Left ventricle myocardium inferior (tissue), 1 donor: ENCODE measurements around the gene MEF2A. TPM values are rescaled to one million over a fixed set of nuclear protein-coding genes. Genes with fewer than 3 reads are reported as not detected.
A peak's percentile ranks its signal among the peaks of the same experiment; 100 is the strongest.

Experiments used
- DNase-seq: peaks from one replicate; pipeline ENCODE4 v3.0.0-alpha.2; 2020
- H3K27ac ChIP-seq: fragments of 200-600 bp; replicated peaks from 2 replicates; pipeline ENCODE4 v1.8.0; 2021
- H3K27me3 ChIP-seq: fragments of 200-600 bp; 2 replicates; pipeline ENCODE4 v1.8.0; 2021; ENCODE audit warnings: low read depth
- H3K36me3 ChIP-seq: fragments of 200-600 bp; 2 replicates; pipeline ENCODE4 v1.8.0; 2021
- H3K4me1 ChIP-seq: fragments of 200-600 bp; 2 replicates; pipeline ENCODE4 v1.8.0; 2021
- H3K4me3 ChIP-seq: fragments of 200-600 bp; 2 replicates; pipeline ENCODE4 v1.8.0; 2021; ENCODE audit warnings: mild to moderate bottlenecking, moderate library complexity
- H3K9me3 ChIP-seq: fragments of 200-600 bp; replicated peaks from 2 replicates; pipeline ENCODE4 v1.8.0; 2021
- intact Hi-C: fragments of 100-400 bp; cut with micrococcal nuclease; formaldehyde crosslinking; loops from one replicate; pipeline ENCODE4 v1.11.0; 2022
- total RNA-seq: library from RNA; stranded (reverse); fragmentation: NEBNext Ultra II Directional; extraction: Animal tissue kit (Norgen Biotek cat#: 25700); gene quantifications from one replicate; pipeline ENCODE4 v1.2.1, GENCODE V29; 2021
- TF ChIP-seq, protein P1 (sequence below): fragments of 200-600 bp; IDR thresholded peaks from 2 replicates; pipeline ENCODE4 v1.8.0; 2021; ENCODE audit warnings: antibody characterized with exemption, mild to moderate bottlenecking, borderline replicate concordance
- donor health status: DM: no; HTN: yes; CAD: no; lungs with severe emphysema.

The MEF2A gene
- total RNA-seq, 1 donor from 2014 or later, result 152 TPM

DNA sequence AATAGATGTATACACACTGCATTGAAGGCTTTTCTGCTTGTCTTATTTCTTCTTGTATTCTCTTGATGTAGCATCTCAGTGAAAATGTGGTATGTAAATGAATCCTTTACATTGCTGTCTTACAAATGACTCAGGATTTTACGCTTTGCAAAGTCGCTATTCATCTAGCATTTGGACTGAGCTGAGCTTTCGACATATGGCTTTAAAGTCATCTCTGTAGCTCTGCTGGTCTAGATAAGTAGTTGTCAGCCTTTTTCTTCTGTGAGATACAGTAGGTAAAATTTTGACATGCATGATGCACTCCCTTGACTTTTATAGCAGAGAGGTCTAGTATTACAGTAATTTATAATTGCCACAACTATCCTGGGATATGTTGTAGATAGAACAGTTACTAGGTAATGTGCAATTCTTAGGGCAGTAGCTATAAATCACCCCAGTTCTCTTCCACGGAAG lies 16.8 kb downstream of the MEF2A start:
- no peak for DNase-seq
- peaks cover 30% of the 10 kb centered on the region for H3K9me3 ChIP-seq
- intact Hi-C loops, result no loop called here
- H3K4me3 ChIP-seq, result no peak overlapping the region
- no peak overlapping the region for H3K27ac ChIP-seq
- no peaks in the 10 kb centered on the region for H3K27me3 ChIP-seq
- H3K4me1 ChIP-seq, result peaks cover 63% of the 10 kb centered on the region
- peaks cover 7% of the 10 kb centered on the region for H3K36me3 ChIP-seq
- TF ChIP-seq, protein P1, sequence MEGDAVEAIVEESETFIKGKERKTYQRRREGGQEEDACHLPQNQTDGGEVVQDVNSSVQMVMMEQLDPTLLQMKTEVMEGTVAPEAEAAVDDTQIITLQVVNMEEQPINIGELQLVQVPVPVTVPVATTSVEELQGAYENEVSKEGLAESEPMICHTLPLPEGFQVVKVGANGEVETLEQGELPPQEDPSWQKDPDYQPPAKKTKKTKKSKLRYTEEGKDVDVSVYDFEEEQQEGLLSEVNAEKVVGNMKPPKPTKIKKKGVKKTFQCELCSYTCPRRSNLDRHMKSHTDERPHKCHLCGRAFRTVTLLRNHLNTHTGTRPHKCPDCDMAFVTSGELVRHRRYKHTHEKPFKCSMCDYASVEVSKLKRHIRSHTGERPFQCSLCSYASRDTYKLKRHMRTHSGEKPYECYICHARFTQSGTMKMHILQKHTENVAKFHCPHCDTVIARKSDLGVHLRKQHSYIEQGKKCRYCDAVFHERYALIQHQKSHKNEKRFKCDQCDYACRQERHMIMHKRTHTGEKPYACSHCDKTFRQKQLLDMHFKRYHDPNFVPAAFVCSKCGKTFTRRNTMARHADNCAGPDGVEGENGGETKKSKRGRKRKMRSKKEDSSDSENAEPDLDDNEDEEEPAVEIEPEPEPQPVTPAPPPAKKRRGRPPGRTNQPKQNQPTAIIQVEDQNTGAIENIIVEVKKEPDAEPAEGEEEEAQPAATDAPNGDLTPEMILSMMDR, result no peak

DNA sequence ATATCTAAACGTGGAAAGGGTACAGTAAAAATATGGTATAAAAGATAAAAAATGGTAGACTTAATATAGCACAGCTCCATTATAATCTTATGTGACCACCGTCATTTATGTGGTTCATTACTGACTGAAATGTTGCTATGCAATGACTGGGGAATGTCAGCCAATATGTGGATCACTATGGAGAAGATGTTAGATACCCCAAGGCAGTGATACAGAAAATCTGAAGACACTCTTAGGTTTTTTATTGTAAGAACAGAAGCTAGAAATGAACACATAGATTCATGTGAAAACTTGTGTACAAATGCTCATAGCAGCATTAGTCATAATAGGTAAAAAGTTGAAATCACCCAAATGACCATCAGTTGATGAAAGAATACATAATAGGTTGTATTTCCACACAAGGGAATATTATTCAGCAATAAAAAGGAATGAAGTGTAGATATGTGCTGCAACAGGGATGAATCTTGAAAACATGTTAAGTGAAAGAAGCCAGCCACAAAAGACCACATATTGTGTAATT lies 18.4 kb downstream of the MEF2A start:
- Histone ChIP-seq H3K27ac (no peak overlapping the region), H3K9me3 (peaks cover 35% of the 10 kb centered on the region), H3K4me1 (peaks cover 52% of the 10 kb centered on the region), H3K27me3 (no peaks in the 10 kb centered on the region), H3K4me3 (no peak overlapping the region), H3K36me3 (peaks cover 7% of the 10 kb centered on the region)
- no peak for DNase-seq
- TF ChIP-seq, protein P1, result no peak
- intact Hi-C loops, result no loop called here

DNA sequence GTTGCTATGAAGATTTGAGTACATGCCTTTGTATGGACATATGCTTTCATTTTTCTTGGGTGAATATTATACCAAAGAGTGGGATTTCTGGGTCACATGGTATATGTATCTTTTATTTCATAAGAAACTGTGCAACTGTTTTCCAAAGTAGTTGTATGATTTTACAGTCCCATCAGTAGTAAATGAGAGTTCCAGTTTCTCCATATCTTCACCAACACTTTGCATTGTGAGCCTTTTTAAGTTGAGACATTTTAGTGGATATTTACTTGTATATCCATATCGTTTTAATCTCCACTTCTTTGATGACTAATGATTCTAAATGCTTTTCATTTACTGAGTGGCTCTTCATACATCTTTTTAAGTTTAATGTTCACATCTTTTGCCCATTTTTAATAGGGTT lies 20.3 kb downstream of the MEF2A start:
- Histone ChIP-seq H3K36me3 (peaks cover 7% of the 10 kb centered on the region), H3K4me1 (peaks cover 52% of the 10 kb centered on the region), H3K9me3 (peaks cover 35% of the 10 kb centered on the region), H3K4me3 (no peak overlapping the region), H3K27me3 (no peaks in the 10 kb centered on the region), H3K27ac (no peak overlapping the region)
- intact Hi-C loops, result no loop called here
- TF ChIP-seq, protein P1, result no peak
- no peak for DNase-seq

DNA sequence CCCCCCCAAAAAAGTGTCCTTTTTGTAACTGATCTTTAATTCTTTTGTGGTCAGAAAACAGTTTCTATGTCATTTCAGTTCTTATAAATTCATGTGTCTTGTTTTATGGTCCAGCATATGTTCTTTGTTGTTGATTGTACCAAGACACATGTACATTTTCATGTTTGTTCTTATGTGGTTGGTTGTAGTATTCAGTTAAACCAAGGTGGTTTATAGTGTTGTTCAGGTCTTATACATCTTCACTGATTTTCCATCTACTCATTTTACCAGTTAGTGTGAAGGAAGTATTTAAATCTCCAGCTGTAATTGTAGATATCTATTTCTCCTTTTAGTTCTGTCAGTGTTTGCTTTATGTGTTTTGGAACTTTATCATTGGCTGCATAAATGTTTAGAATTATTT lies 24.0 kb downstream of the MEF2A start:
- no peak for DNase-seq
- H3K4me1 ChIP-seq, result peaks cover 62% of the 10 kb centered on the region
- H3K9me3 ChIP-seq, result peaks cover 30% of the 10 kb centered on the region
- H3K27me3 ChIP-seq, result no peaks in the 10 kb centered on the region
- H3K4me3 ChIP-seq, result no peak overlapping the region
- intact Hi-C loops, result no loop called here
- TF ChIP-seq, protein P1, result no peak
- no peak overlapping the region for H3K27ac ChIP-seq
- peaks cover 7% of the 10 kb centered on the region for H3K36me3 ChIP-seq

DNA sequence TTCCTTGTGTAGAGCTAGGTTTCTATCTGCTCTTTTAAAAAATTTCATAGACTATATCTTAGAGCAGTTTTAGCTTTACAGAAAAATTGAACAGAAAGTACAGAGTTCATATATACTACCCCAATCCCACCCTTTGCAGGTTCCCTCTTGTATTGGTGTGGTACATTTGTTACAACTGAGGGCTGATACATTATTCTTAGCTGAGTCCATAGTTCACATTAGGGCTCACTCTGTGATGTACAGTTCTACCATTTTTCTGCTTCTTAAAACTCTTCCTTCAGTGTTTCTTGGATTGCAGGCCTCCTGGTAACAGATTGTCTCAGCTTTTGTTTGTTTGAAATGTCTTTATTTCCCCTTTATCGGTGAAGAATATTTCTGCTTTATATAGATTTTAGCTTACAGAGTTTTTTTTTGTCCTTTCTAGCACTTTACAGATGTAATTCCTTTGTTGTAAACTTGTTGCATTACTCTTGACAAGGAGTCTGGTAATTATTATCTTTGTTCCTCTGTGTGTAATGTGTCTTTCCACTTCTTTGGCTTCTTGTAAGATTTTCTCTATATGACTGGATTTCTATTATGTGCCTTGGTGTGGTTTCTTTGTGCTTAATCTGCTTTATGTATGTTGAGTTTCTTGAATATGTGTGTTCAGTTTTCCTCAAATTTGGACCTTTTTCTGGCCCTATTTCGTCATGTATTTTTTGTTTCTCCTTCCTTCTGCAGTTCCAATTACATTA lies 25.3 kb downstream of the MEF2A start:
- TF ChIP-seq, protein P1, result no peak
- Histone ChIP-seq H3K36me3 (peaks cover 2% of the 10 kb centered on the region), H3K4me1 (peaks cover 74% of the 10 kb centered on the region), H3K27me3 (no peaks in the 10 kb centered on the region), H3K4me3 (no peak overlapping the region), H3K27ac (peak overlapping the region; percentile 30), H3K9me3 (peaks cover 19% of the 10 kb centered on the region)
- no peak for DNase-seq
- intact Hi-C loops, result no loop called here
